SK-N-SH (cell line): ENCODE measurements around the gene TRABD2A.
A peak's percentile ranks its signal among the peaks of the same experiment; 100 is the strongest.

Source experiments
- CTCF ChIP-seq: fragments of 200-600 bp; sonication (generic); IDR thresholded peaks from 2 replicates; pipeline ENCODE4 v1.6.1; 2017; ENCODE audit warnings: antibody characterized with exemption, mild to moderate bottlenecking, moderate library complexity
- EP300 ChIP-seq, 2 experiments: IDR thresholded peaks; 2 replicates each; pipeline versions ENCODE4 v1.4.0 to v1.6.1; 2012; ENCODE audit warnings: borderline replicate concordance in 1 of 2, low read depth in 1 of 2, low read length in 1 of 2
- MEF2A ChIP-seq: IDR thresholded peaks from 2 replicates; pipeline ENCODE4 v1.4.0; 2012; ENCODE audit warnings: low read depth, borderline replicate concordance
- POLR2AphosphoS5 ChIP-seq: IDR thresholded peaks from 2 replicates; pipeline ENCODE4 v1.6.1; 2012; ENCODE audit warnings: low read depth, low read length
- REST ChIP-seq: IDR thresholded peaks from 2 replicates; pipeline ENCODE4 v1.6.1; 2012; ENCODE audit warnings: mild to moderate bottlenecking, low read depth, low read length, moderate library complexity

- no peak for TF ChIP-seq MEF2A
- TF ChIP-seq POLR2AphosphoS5 = peak; percentile 47; the same call in 1 of the 2 replicates
- peak; percentile 26; the same call in 1 of the 2 replicates for TF ChIP-seq REST
- peak; percentile 96 for TF ChIP-seq CTCF
- TF ChIP-seq EP300 (IDR thresholded peaks at IDR 0.05; ENCODE audit: borderline replicate concordance in 1 of 2, low read depth in 1 of 2, low read length in 1 of 2) = no peak
These were observed 45.0 kb upstream of the TRABD2A start for GRCh38 chr2:84925724-84926376.
